ENCODE data around the gene CELF6. TPM values are rescaled to one million over a fixed set of nuclear protein-coding genes. Genes with fewer than 3 reads are reported as not detected.

Gene CELF6
- total and polyA plus RNA-seq, 4 donors: 0.10 to 0.92 (median 0.44) TPM

DNA sequence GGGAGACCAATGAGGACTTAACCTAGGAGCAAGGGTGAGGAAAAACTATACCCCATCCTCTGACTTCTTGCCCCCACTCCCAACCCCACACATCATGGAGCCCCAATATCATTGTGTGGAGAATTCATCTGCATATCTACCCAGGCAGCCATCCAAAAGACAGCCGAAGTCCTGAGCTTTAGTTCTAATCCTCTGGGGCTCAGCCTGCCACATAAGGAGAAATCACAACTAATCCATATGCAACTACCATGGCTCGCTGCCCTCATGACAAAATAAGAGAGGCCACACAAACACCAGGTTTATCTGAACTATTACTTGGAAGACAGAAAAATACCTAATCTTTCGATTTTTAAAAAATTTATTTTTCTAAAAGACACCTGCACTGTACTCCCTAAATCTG is 38.2 kb upstream of the CELF6 start:
- Histone ChIP-seq H3K4me1 (ENCODE audit: control insufficient read depth in 4 of 4, insufficient read depth in 4 of 4, low read length in 3 of 4) (no peaks in the 10 kb centered on the region), H3K36me3 (ENCODE audit: control insufficient read depth in 4 of 4, insufficient read depth in 3 of 4, low read depth in 1 of 4, low read length in 3 of 4) (peaks cover 0 to 28% (median 25%) of the 10 kb centered on the region in 4 donors), H3K27me3 (ENCODE audit: control insufficient read depth in 4 of 4, insufficient read depth in 4 of 4, low read length in 3 of 4) (no peaks in the 10 kb centered on the region), H3K4me3 (ENCODE audit: low read depth in 1 of 3, low read length in 3 of 3) (no peak overlapping the region), H3K27ac (ENCODE audit: low read depth in 1 of 2, low read length in 2 of 2) (no peak overlapping the region), H3K9me3 (ENCODE audit: control insufficient read depth in 4 of 4, low read length in 3 of 4) (no peaks in the 10 kb centered on the region), H3K9ac (ENCODE audit: low read depth in 1 of 2, low read length in 2 of 2) (no peak overlapping the region)
- WGBS: 94% methylated on average over 3 of the region's 3 CpGs
- TF ChIP-seq, protein P1, sequence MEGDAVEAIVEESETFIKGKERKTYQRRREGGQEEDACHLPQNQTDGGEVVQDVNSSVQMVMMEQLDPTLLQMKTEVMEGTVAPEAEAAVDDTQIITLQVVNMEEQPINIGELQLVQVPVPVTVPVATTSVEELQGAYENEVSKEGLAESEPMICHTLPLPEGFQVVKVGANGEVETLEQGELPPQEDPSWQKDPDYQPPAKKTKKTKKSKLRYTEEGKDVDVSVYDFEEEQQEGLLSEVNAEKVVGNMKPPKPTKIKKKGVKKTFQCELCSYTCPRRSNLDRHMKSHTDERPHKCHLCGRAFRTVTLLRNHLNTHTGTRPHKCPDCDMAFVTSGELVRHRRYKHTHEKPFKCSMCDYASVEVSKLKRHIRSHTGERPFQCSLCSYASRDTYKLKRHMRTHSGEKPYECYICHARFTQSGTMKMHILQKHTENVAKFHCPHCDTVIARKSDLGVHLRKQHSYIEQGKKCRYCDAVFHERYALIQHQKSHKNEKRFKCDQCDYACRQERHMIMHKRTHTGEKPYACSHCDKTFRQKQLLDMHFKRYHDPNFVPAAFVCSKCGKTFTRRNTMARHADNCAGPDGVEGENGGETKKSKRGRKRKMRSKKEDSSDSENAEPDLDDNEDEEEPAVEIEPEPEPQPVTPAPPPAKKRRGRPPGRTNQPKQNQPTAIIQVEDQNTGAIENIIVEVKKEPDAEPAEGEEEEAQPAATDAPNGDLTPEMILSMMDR (IDR thresholded peaks at IDR 0.05; ENCODE audit: low read depth, low read length, missing input control): no peak
- TF ChIP-seq HNF4G (IDR thresholded peaks at IDR 0.05) (no peak), MAX (IDR thresholded peaks at IDR 0.05) (no peak), TAF1 (conservative IDR thresholded peaks at IDR 0.05) (no peak), EGR1 (IDR thresholded peaks at IDR 0.05; ENCODE audit: low read depth in 2 of 2) (no peak), FOXA1 (IDR thresholded peaks at IDR 0.05) (no peak), RXRA (IDR thresholded peaks at IDR 0.05) (no peak), JUND (IDR thresholded peaks at IDR 0.05) (no peak), ZBTB33 (IDR thresholded peaks at IDR 0.05) (no peak)
- TF ChIP-seq, protein P2, sequence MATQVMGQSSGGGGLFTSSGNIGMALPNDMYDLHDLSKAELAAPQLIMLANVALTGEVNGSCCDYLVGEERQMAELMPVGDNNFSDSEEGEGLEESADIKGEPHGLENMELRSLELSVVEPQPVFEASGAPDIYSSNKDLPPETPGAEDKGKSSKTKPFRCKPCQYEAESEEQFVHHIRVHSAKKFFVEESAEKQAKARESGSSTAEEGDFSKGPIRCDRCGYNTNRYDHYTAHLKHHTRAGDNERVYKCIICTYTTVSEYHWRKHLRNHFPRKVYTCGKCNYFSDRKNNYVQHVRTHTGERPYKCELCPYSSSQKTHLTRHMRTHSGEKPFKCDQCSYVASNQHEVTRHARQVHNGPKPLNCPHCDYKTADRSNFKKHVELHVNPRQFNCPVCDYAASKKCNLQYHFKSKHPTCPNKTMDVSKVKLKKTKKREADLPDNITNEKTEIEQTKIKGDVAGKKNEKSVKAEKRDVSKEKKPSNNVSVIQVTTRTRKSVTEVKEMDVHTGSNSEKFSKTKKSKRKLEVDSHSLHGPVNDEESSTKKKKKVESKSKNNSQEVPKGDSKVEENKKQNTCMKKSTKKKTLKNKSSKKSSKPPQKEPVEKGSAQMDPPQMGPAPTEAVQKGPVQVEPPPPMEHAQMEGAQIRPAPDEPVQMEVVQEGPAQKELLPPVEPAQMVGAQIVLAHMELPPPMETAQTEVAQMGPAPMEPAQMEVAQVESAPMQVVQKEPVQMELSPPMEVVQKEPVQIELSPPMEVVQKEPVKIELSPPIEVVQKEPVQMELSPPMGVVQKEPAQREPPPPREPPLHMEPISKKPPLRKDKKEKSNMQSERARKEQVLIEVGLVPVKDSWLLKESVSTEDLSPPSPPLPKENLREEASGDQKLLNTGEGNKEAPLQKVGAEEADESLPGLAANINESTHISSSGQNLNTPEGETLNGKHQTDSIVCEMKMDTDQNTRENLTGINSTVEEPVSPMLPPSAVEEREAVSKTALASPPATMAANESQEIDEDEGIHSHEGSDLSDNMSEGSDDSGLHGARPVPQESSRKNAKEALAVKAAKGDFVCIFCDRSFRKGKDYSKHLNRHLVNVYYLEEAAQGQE (IDR thresholded peaks at IDR 0.05): no peak
- no peak for DNase-seq (ENCODE audit: low spot score)

GRCh38 chr15:72354496-72354895 is 34.5 kb upstream of the CELF6 start:
- no peaks in the 10 kb centered on the region for H3K9me3 ChIP-seq (ENCODE audit: control insufficient read depth in 4 of 4, low read length in 3 of 4)
- H3K27me3 ChIP-seq (ENCODE audit: control insufficient read depth in 4 of 4, insufficient read depth in 4 of 4, low read length in 3 of 4): no peaks in the 10 kb centered on the region
- H3K9ac ChIP-seq (ENCODE audit: low read depth in 1 of 2, low read length in 2 of 2): no peak overlapping the region
- H3K36me3 ChIP-seq (ENCODE audit: control insufficient read depth in 4 of 4, insufficient read depth in 3 of 4, low read depth in 1 of 4, low read length in 3 of 4): peaks cover 0 to 53% (median 48%) of the 10 kb centered on the region in 4 donors
- no peak overlapping the region for H3K27ac ChIP-seq (ENCODE audit: low read depth in 1 of 2, low read length in 2 of 2)
- H3K4me3 ChIP-seq (ENCODE audit: low read depth in 1 of 3, low read length in 3 of 3): no peak overlapping the region
- H3K4me1 ChIP-seq (ENCODE audit: control insufficient read depth in 4 of 4, insufficient read depth in 4 of 4, low read length in 3 of 4): no peaks in the 10 kb centered on the region
- no peak for DNase-seq (ENCODE audit: low spot score)
- 97% methylated on average over 1 of the region's 1 CpG for WGBS
- TF ChIP-seq, protein P3, sequence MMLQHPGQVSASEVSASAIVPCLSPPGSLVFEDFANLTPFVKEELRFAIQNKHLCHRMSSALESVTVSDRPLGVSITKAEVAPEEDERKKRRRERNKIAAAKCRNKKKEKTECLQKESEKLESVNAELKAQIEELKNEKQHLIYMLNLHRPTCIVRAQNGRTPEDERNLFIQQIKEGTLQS (IDR thresholded peaks at IDR 0.05): no peak
- no peak for TF ChIP-seq MAX (IDR thresholded peaks at IDR 0.05)
- TF ChIP-seq, protein P1 (IDR thresholded peaks at IDR 0.05; ENCODE audit: low read depth, low read length, missing input control): no peak
- TF ChIP-seq, protein P2 (IDR thresholded peaks at IDR 0.05): no peak
- no peak for TF ChIP-seq HNF4A (conservative IDR thresholded peaks at IDR 0.05)
- TF ChIP-seq EGR1 (IDR thresholded peaks at IDR 0.05; ENCODE audit: low read depth in 2 of 2): no peak
- TF ChIP-seq SP1 (IDR thresholded peaks at IDR 0.05): no peak
- TF ChIP-seq JUND (IDR thresholded peaks at IDR 0.05): no peak
- TF ChIP-seq GABPA (IDR thresholded peaks at IDR 0.05 in 1 of 2, conservative IDR thresholded peaks at IDR 0.05 in 1 of 2): no peak
- TF ChIP-seq NR2F2 (IDR thresholded peaks at IDR 0.05): no peak
- TF ChIP-seq HNF4G (IDR thresholded peaks at IDR 0.05): no peak
- no peak for TF ChIP-seq FOXA2 (IDR thresholded peaks at IDR 0.05)
- TF ChIP-seq FOXA1 (IDR thresholded peaks at IDR 0.05): no peak
